Transverse colon (tissue), 4 donors: ENCODE measurements around the gene TRIM31. TPM values are rescaled to one million over a fixed set of nuclear protein-coding genes. Genes with fewer than 3 reads are reported as not detected.

Source experiments
- DNase-seq: peaks from one replicate; pipeline ENCODE4 v3.0.0-alpha.2; 2019
- H3K27ac ChIP-seq, 4 donors: fragments of 200-600 bp; sonication (generic); 2 replicates each; pipeline ENCODE4 v1.5.1; 2016 to 2018; ENCODE audit warnings: inconsistent platforms in 4 of 4
- H3K27me3 ChIP-seq: fragments of 200-600 bp; sonication (generic); 2 replicates; pipeline ENCODE4 v1.5.1; 2017; ENCODE audit warnings: inconsistent platforms
- H3K36me3 ChIP-seq, 4 donors: fragments of 200-600 bp; sonication (generic); 2 replicates each; pipeline ENCODE4 v1.5.1; 2017 to 2019; ENCODE audit warnings: inconsistent platforms in 4 of 4
- H3K4me1 ChIP-seq, 4 donors: fragments of 200-600 bp; sonication (generic); 2 replicates each; pipeline ENCODE4 v1.5.1; 2017 to 2020; ENCODE audit warnings: inconsistent platforms in 4 of 4
- H3K4me3 ChIP-seq, 4 donors: fragments of 200-600 bp; sonication (generic); 1 replicate in 1 of 4; 2 replicates in 3 of 4; pipeline versions ENCODE4 v1.5.1 to v1.6.1; 2017 to 2019; ENCODE audit warnings: inconsistent platforms in 4 of 4
- H3K9me3 ChIP-seq, 2 donors: fragments of 200-600 bp; sonication (generic); 2 replicates each; pipeline ENCODE4 v1.5.1; 2017 to 2019; ENCODE audit warnings: inconsistent platforms in 2 of 2
- EP300 ChIP-seq: sonication (generic); formaldehyde crosslinking; IDR thresholded peaks from one replicate; pipeline ENCODE4 v1.6.1; 2017; ENCODE audit warnings: antibody characterized with exemption, low read depth
- POLR2A ChIP-seq: fragments of 450-650 bp; IDR thresholded peaks from one replicate; pipeline ENCODE4 v1.6.1; 2016; ENCODE audit warnings: antibody characterized with exemption, mild to moderate bottlenecking, moderate library complexity
- POLR2AphosphoS5 ChIP-seq, 3 donors: sonication (generic); formaldehyde crosslinking; IDR thresholded peaks; one replicate each; pipeline ENCODE4 v1.6.1; 2016; ENCODE audit warnings: antibody characterized with exemption in 3 of 3
- WGBS, 2 donors: methylation state at CpG; one replicate each; pipeline ENCODE4 v1.1.5; 2018; ENCODE audit warnings: low coverage in 1 of 2; 5-methylcytosine and 5-hydroxymethylcytosine counted together
- in situ Hi-C, 4 donors: fragments of 200-750 bp; cut with MboI; loops; one replicate each; pipeline versions ENCODE4 v1.15.0 to v1.15.1; 2017; ENCODE audit warnings: low sequenced_read_pairs in 3 of 4, low pct_ligation_motif_present in 1 of 4, low pct_unique_long_range_greater_than_20kb in 1 of 4
- intact Hi-C: fragments of 100-400 bp; cut with DNase I; formaldehyde crosslinking; loops from one replicate; pipeline ENCODE4 v1.15.1; 2023; ENCODE audit warnings: low total_unique reads
- total RNA-seq, 4 donors: library from RNA; depleted of rRNA; stranded (reverse); fragments of >200 nt; gene quantifications; one replicate each; pipeline ENCODE4 v1.1.0, GENCODE V29; 2016
- TF ChIP-seq, protein P1 (sequence below), 5 experiments: fragments of 200-600 bp in 3 of 5; fragments of 450-650 bp in 2 of 5; sonication (generic) in 3 of 5; IDR thresholded peaks; 1 replicate in 2 of 5; 2 replicates in 3 of 5; pipeline ENCODE4 v1.5.1; 2016 to 2017; ENCODE audit warnings: antibody characterized with exemption in 5 of 5, inconsistent platforms in 3 of 5, mild to moderate bottlenecking in 2 of 5, moderate library complexity in 1 of 5

Gene TRIM31
- total RNA-seq, 4 donors from 2014 or later = 3.4 to 221 (median 151) TPM

DNA sequence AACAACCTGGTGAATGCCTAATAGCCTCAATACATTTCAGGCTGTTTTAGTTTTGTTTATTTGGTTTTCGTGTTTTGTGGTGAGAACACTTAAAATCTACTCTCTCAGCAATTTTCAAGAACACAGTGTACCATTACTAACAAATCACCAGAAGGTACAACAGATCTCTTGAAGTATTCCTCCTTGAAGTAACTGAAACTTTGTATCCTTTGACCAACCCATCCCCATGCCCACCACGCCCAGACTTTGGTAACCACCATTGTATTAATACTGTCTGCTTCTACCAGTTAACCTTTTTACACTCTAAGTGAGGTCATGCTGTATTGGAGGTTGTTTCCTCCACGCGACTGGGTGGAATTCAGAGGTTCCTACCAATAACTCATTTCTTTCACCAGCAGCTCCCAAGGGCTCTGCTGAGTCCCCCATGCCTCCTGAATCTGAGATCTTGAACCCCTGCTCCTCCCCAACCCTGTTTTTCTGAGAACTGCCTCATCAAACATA lies 17.3 kb upstream of the TRIM31 start:
- H3K9me3 ChIP-seq = no peaks in the 10 kb centered on the region
- TF ChIP-seq POLR2AphosphoS5 (IDR thresholded peaks at IDR 0.05) (no peak), POLR2A (no peak), EP300 (no peak)
- TF ChIP-seq, protein P1, sequence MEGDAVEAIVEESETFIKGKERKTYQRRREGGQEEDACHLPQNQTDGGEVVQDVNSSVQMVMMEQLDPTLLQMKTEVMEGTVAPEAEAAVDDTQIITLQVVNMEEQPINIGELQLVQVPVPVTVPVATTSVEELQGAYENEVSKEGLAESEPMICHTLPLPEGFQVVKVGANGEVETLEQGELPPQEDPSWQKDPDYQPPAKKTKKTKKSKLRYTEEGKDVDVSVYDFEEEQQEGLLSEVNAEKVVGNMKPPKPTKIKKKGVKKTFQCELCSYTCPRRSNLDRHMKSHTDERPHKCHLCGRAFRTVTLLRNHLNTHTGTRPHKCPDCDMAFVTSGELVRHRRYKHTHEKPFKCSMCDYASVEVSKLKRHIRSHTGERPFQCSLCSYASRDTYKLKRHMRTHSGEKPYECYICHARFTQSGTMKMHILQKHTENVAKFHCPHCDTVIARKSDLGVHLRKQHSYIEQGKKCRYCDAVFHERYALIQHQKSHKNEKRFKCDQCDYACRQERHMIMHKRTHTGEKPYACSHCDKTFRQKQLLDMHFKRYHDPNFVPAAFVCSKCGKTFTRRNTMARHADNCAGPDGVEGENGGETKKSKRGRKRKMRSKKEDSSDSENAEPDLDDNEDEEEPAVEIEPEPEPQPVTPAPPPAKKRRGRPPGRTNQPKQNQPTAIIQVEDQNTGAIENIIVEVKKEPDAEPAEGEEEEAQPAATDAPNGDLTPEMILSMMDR (IDR thresholded peaks at IDR 0.05) = no peak
- no peak overlapping the region for H3K4me3 ChIP-seq
- no peaks in the 10 kb centered on the region for H3K36me3 ChIP-seq
- H3K27me3 ChIP-seq = peaks cover 65% of the 10 kb centered on the region
- WGBS, 2 donors = 40 to 68% methylated on average over 4 of the region's 4 CpGs
- H3K4me1 ChIP-seq = peaks cover 8 to 27% (median 17%) of the 10 kb centered on the region in 4 donors
- H3K27ac ChIP-seq = peak overlapping the region; percentile 58 to 69 (median 66)
- in situ Hi-C loops = no loop called here
- intact Hi-C loops = loop anchor here (2.0 kb wide), 1 partner anchor 27 kb away; no protein-coding TSS in a partner anchor
- no peak for DNase-seq

GRCh38 chr6:30129265-30130178 lies 16.6 kb upstream of the TRIM31 start:
- intact Hi-C loops = loop anchor here (2.0 to 5.0 kb wide), 2 partner anchors 27 to 968 kb away; no protein-coding TSS in a partner anchor
- H3K27ac ChIP-seq = peak overlapping the region; percentile 30 to 69 (median 66)

GRCh38 chr6:30127238-30128093 lies 14.6 kb upstream of the TRIM31 start:
- Histone ChIP-seq H3K36me3 (no peaks in the 10 kb centered on the region), H3K9me3 (no peaks in the 10 kb centered on the region), H3K4me1 (peaks cover 12 to 45% (median 26%) of the 10 kb centered on the region in 4 donors), H3K27ac (no peak overlapping the region), H3K4me3 (no peak overlapping the region), H3K27me3 (peaks cover 57% of the 10 kb centered on the region)
- WGBS, 2 donors = 49% methylated on average over 50 of the region's 50 CpGs; no CpG with 5 or more reads in 1 of the 2 donors
- intact Hi-C loops = loop anchor here (5.0 kb wide), 1 partner anchor 970 kb away; no protein-coding TSS in a partner anchor
- in situ Hi-C loops = no loop called here
- DNase-seq = no peak
- no peak for TF ChIP-seq POLR2A
- TF ChIP-seq EP300 = no peak
- no peak for TF ChIP-seq POLR2AphosphoS5 (IDR thresholded peaks at IDR 0.05)
- TF ChIP-seq, protein P1 (IDR thresholded peaks at IDR 0.05) = no peak

More at GRCh38 chr6:30129265-30130178, 16.6 kb upstream of the TRIM31 start:
- Histone ChIP-seq H3K4me3 (no peak overlapping the region), H3K9me3 (no peaks in the 10 kb centered on the region), H3K36me3 (no peaks in the 10 kb centered on the region), H3K27me3 (peaks cover 66% of the 10 kb centered on the region), H3K4me1 (peaks cover 8 to 28% (median 18%) of the 10 kb centered on the region in 4 donors)
- 62 to 63% methylated on average over 9 to 10 of the region's 10 CpGs for WGBS, 2 donors
- no peak for DNase-seq
- TF ChIP-seq, protein P1 (IDR thresholded peaks at IDR 0.05) = no peak
- TF ChIP-seq POLR2AphosphoS5 (IDR thresholded peaks at IDR 0.05) = peak in 1 of 3 donors; percentile 68
- in situ Hi-C loops = no loop called here
